GM13976 (cell line): ENCODE results near the gene LRRC4B.

Source experiments
- DNase-seq: peaks from one replicate; pipeline ENCODE4 v3.0.0; 2012; ENCODE audit warnings: low spot score
- in situ Hi-C: fragments of 300-500 bp; cut with MboI; formaldehyde crosslinking; loops from one replicate; pipeline ENCODE4 v1.12.0; 2022; ENCODE audit warnings: low sequenced_read_pairs, mixed read lengths, inconsistent platforms; ENCODE audit not compliant: unreplicated experiment
- TF ChIP-seq, protein P1 (sequence below): IDR thresholded peaks from 2 replicates; pipeline ENCODE4 v1.5.1; 2012; ENCODE audit warnings: borderline replicate concordance, mild to moderate bottlenecking; ENCODE audit not compliant: insufficient read depth; ENCODE audit errors: extremely low read depth, missing control alignments, control extremely low read depth

The LRRC4B gene

DNA sequence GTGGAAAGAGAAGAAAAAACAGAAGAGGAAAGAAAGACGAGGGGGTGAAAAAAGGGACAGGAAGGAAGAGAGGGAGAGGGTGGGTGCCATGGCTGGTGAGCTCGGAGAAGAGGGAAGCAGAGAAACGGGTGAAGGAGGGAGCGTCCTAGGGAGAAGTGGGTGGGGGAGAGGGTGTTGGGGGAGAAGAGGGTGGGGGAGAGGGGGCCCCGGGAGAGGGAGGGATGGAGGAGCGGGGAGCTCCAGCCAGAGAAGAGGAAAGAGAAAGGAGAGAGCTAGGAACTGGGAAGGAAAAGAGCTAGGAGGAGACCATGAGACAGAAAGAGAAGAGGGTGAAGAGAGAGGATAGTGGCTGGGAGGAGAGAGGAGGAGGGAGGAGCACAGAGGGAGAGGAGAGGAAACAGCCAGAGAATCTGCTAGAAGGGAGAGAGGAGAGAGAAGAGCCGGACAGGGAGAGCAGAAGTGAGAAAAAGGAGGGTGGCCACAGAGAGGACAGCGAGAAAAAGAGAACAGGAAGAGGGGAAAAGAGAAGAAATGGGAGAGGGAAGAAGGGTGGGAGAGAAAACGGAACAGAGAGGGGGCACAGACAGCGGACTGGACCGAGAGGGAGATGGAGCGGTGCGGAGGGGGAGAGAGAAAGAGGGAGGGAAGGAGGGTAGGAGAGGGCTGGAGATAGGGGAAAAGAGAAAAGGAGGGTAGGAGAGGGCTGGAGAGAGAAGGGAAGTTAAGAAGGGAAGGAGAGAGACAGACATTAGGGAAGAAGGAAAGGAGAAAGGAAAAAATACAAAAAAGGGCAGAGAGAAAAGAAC lies 79.6 kb downstream of the LRRC4B start:
- no peak for DNase-seq
- in situ Hi-C loops = no loop called here
- TF ChIP-seq, protein P1, sequence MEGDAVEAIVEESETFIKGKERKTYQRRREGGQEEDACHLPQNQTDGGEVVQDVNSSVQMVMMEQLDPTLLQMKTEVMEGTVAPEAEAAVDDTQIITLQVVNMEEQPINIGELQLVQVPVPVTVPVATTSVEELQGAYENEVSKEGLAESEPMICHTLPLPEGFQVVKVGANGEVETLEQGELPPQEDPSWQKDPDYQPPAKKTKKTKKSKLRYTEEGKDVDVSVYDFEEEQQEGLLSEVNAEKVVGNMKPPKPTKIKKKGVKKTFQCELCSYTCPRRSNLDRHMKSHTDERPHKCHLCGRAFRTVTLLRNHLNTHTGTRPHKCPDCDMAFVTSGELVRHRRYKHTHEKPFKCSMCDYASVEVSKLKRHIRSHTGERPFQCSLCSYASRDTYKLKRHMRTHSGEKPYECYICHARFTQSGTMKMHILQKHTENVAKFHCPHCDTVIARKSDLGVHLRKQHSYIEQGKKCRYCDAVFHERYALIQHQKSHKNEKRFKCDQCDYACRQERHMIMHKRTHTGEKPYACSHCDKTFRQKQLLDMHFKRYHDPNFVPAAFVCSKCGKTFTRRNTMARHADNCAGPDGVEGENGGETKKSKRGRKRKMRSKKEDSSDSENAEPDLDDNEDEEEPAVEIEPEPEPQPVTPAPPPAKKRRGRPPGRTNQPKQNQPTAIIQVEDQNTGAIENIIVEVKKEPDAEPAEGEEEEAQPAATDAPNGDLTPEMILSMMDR = no peak

DNA sequence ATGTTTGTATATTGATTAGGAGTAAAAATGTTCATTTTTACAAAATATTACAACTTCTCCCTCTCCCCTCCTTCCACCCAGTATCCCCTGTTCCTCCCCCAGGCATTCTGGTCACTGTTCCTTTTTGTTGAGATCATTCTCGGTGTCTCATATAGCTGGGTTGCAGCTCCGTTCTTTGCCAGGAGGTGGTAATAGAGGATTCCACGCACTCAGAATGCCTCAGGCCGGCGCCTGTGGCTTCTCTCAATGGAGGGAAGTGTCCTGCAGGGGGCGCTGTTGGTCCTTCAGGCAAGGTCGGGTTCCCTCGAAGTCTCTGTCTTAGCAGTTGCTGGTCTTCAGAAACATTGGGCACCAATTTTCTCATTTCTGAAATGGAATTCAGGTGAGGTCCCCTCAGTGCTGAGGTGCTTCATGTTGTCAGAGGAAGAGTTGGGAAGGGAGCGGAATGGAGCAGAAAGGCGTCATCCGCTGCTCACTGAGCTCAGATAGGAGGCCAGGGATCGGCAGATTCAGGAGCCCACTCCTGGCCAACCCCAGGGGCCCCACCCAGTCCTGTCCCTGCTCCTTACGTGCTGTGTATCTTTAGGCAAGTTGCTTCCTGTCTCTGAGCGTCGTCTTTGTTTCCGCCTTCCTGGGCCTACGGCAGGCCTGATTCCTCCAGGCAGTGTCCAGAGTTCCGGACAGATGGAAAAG lies 81.3 kb downstream of the LRRC4B start:
- DNase-seq = no peak
- in situ Hi-C loops = no loop called here
- TF ChIP-seq, protein P1 = no peak

DNA sequence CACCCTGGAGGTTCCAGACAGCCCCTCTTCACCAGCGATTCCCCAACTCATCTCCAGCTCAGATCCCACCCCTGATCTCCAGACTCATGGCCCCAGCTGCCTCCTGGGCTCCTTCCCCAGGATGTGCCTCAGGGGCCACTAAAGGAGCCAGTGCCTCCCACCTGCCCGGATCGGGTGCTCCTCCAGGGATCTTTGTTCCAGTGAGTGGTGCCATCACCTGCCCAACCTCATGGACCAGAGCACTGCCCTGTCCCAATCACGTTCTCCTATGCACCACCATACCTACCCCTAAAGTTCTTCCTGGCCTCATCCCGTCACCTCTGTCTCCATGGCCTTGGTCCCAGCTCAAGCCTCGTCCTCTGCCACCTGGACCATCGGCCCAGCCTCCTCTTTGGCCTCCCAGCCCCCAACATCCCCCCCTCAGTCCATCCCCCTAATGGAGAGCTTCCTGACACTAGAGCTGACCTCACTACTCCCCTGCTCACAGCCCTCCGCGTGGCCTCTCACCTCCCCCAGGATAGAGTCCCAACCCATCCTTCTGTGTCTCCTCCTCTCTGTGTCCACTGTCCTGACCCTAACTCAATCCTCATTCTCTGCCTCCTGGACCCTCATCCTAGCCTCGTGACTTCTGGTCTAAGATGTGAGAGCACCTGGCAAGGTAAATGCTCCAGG lies 82.8 kb downstream of the LRRC4B start:
- no peak for DNase-seq
- TF ChIP-seq, protein P1 = no peak
- in situ Hi-C loops = no loop called here

DNA sequence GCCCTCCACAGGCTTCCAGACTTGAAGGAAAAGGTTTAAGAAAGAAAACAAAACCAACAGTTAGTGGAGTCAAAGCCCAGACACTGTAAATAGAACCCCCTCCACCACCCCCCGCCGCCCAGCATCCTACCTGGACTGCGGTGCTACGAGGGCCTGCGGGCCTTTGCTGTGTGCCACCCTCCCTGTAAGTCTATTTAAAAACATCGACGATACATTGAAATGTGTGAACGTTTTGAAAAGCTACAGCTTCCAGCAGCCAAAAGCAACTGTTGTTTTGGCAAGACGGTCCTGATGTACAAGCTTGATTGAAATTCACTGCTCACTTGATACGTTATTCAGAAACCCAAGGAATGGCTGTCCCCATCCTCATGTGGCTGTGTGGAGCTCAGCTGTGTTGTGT lies 85.3 kb downstream of the LRRC4B start:
- in situ Hi-C loops = no loop called here
- TF ChIP-seq, protein P1 = no peak
- DNase-seq = no peak

GRCh38 chr19:50482271-50482855 lies 85.9 kb downstream of the LRRC4B start:
- TF ChIP-seq, protein P1 = no peak
- in situ Hi-C loops = no loop called here
- DNase-seq = no peak
